Endothelial cell of umbilical vein (primary cell): ENCODE measurements around the gene ECM2.

Experiments
- FOS ChIP-seq: IDR thresholded peaks from 2 replicates; pipeline ENCODE4 v1.6.1; 2011; ENCODE audit warnings: mild to moderate bottlenecking, low read length, moderate library complexity, borderline replicate concordance; ENCODE audit not compliant: insufficient read depth
- JUN ChIP-seq: IDR thresholded peaks from 2 replicates; pipeline ENCODE4 v1.6.1; 2011; ENCODE audit warnings: borderline replicate concordance, low read depth; ENCODE audit not compliant: insufficient read length, insufficient read depth
- POLR2A ChIP-seq: IDR thresholded peaks from 2 replicates; pipeline ENCODE4 v1.6.1; 2012; ENCODE audit warnings: low read depth, mild to moderate bottlenecking, control low read depth, low read length
- POLR2AphosphoS5 ChIP-seq: IDR thresholded peaks from 2 replicates; pipeline ENCODE4 v1.6.1; 2012; ENCODE audit warnings: low read depth, mild to moderate bottlenecking, control low read depth, low read length, moderate library complexity; ENCODE audit not compliant: insufficient read depth
- TF ChIP-seq, protein P1 (sequence below), 2 donors: IDR thresholded peaks; 1 replicate in 1 of 2; 2 replicates in 1 of 2; pipeline ENCODE4 v1.5.1; 2011; ENCODE audit warnings: low read length in 2 of 2, mild to moderate bottlenecking in 2 of 2, moderate library complexity in 2 of 2, control low read depth in 1 of 2, inconsistent platforms in 1 of 2, low read depth in 1 of 2; ENCODE audit not compliant: insufficient read depth in 1 of 2; ENCODE audit errors: extremely low read depth in 1 of 2
- TF ChIP-seq, protein P2 (sequence below): IDR thresholded peaks from 2 replicates; pipeline ENCODE4 v1.6.1; 2011; ENCODE audit not compliant: insufficient read depth, insufficient read length

DNA sequence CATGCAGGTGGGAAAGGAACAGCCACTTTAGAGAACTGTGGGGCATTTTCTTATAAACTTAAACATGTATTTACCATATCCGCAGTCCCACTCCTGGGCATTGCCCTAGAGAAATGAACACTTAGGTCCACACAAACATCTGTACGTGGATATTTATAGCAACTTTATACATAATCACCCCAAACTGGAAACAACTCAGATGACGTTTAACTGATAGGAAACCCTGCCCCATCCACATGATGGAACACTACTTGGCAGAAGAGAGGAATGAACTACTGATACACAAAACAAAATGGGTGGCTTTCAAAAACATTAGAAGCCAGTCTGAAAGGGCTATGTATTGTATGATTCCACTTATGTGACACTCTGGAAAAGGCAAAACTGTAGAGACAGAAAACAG lies 22.4 kb downstream of the ECM2 start:
- TF ChIP-seq, protein P1, sequence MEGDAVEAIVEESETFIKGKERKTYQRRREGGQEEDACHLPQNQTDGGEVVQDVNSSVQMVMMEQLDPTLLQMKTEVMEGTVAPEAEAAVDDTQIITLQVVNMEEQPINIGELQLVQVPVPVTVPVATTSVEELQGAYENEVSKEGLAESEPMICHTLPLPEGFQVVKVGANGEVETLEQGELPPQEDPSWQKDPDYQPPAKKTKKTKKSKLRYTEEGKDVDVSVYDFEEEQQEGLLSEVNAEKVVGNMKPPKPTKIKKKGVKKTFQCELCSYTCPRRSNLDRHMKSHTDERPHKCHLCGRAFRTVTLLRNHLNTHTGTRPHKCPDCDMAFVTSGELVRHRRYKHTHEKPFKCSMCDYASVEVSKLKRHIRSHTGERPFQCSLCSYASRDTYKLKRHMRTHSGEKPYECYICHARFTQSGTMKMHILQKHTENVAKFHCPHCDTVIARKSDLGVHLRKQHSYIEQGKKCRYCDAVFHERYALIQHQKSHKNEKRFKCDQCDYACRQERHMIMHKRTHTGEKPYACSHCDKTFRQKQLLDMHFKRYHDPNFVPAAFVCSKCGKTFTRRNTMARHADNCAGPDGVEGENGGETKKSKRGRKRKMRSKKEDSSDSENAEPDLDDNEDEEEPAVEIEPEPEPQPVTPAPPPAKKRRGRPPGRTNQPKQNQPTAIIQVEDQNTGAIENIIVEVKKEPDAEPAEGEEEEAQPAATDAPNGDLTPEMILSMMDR (IDR thresholded peaks at IDR 0.05; ENCODE audit: extremely low read depth in 1 of 2, insufficient read depth in 1 of 2, low read depth in 1 of 2, low read length in 2 of 2): no peak
- TF ChIP-seq FOS: no peak
- TF ChIP-seq, protein P2, sequence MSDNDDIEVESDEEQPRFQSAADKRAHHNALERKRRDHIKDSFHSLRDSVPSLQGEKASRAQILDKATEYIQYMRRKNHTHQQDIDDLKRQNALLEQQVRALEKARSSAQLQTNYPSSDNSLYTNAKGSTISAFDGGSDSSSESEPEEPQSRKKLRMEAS: no peak
- TF ChIP-seq JUN: no peak
- no peak for TF ChIP-seq POLR2A
- TF ChIP-seq POLR2AphosphoS5: no peak
